ENCODE results near the gene TTLL5.

TTLL5 gene

GRCh38 chr14:75860561-75861160 is 199.6 kb downstream of the TTLL5 start:
- no peaks in the 10 kb centered on the region for H3K9me3 Mint-ChIP-seq
- DNase-seq (no peak), ATAC-seq (no peak)
- H3K4me3 Mint-ChIP-seq, result no peak overlapping the region
- no peaks in the 10 kb centered on the region for H3K27me3 Mint-ChIP-seq
- H3K27ac Mint-ChIP-seq, result no peak overlapping the region
- peaks cover 7% of the 10 kb centered on the region for H3K4me1 Mint-ChIP-seq

GRCh38 chr14:75861161-75861621 is 200.1 kb downstream of the TTLL5 start:
- no peaks in the 10 kb centered on the region for H3K27me3 Mint-ChIP-seq
- H3K9me3 Mint-ChIP-seq, result no peaks in the 10 kb centered on the region
- DNase-seq (no peak), ATAC-seq (no peak)
- H3K4me1 Mint-ChIP-seq, result peaks cover 7% of the 10 kb centered on the region
- no peak overlapping the region for H3K27ac Mint-ChIP-seq
- no peak overlapping the region for H3K4me3 Mint-ChIP-seq

GRCh38 chr14:75863221-75863620 is 202.2 kb downstream of the TTLL5 start:
- DNase-seq, result no peak
- Mint-ChIP-seq H3K27me3 (no peaks in the 10 kb centered on the region), H3K4me1 (peaks cover 7% of the 10 kb centered on the region), H3K4me3 (no peak overlapping the region), H3K27ac (no peak overlapping the region), H3K9me3 (no peaks in the 10 kb centered on the region)
- no peak for ATAC-seq

GRCh38 chr14:75864352-75864751 is 203.3 kb downstream of the TTLL5 start:
- H3K4me1 Mint-ChIP-seq, result peaks cover 7% of the 10 kb centered on the region
- H3K27me3 Mint-ChIP-seq, result no peaks in the 10 kb centered on the region
- H3K9me3 Mint-ChIP-seq, result no peaks in the 10 kb centered on the region
- no peak overlapping the region for H3K27ac Mint-ChIP-seq
- ATAC-seq (no peak), DNase-seq (no peak)
- H3K4me3 Mint-ChIP-seq, result no peak overlapping the region

- Mint-ChIP-seq H3K27ac (no peak overlapping the region), H3K27me3 (no peaks in the 10 kb centered on the region), H3K4me3 (no peak overlapping the region), H3K9me3 (no peaks in the 10 kb centered on the region), H3K4me1 (peaks cover 7% of the 10 kb centered on the region)
- no peak for ATAC-seq
- no peak for DNase-seq
These were observed 204.5 kb downstream of the TTLL5 start for GRCh38 chr14:75865531-75865930.

- Mint-ChIP-seq H3K27ac (no peak overlapping the region), H3K27me3 (no peaks in the 10 kb centered on the region), H3K4me3 (no peak overlapping the region), H3K4me1 (no peaks in the 10 kb centered on the region), H3K9me3 (no peaks in the 10 kb centered on the region)
- ATAC-seq (no peak), DNase-seq (no peak)
These were observed 205.9 kb downstream of the TTLL5 start for GRCh38 chr14:75866970-75867369.

- Mint-ChIP-seq H3K9me3 (no peaks in the 10 kb centered on the region), H3K4me1 (peaks cover 4% of the 10 kb centered on the region), H3K27ac (peak overlapping the region in 1 of 2 donors; percentile 24), H3K27me3 (no peaks in the 10 kb centered on the region), H3K4me3 (no peak overlapping the region)
- ATAC-seq (no peak), DNase-seq (no peak)
These were observed 210.3 kb downstream of the TTLL5 start for GRCh38 chr14:75871181-75871880.

GRCh38 chr14:75875958-75876357 is 214.9 kb downstream of the TTLL5 start:
- H3K4me1 Mint-ChIP-seq, result peaks cover 5% of the 10 kb centered on the region
- no peak overlapping the region for H3K4me3 Mint-ChIP-seq
- H3K9me3 Mint-ChIP-seq, result no peaks in the 10 kb centered on the region
- H3K27ac Mint-ChIP-seq, result no peak overlapping the region
- no peaks in the 10 kb centered on the region for H3K27me3 Mint-ChIP-seq
- DNase-seq (peak in 1 of 2 donors; percentile 19), ATAC-seq (peak; percentile 88)

GRCh38 chr14:75876530-75876929 is 215.5 kb downstream of the TTLL5 start:
- H3K4me1 Mint-ChIP-seq, result peaks cover 5% of the 10 kb centered on the region
- H3K27ac Mint-ChIP-seq, result peak overlapping the region in 1 of 2 donors; percentile 25
- H3K9me3 Mint-ChIP-seq, result no peaks in the 10 kb centered on the region
- no peak overlapping the region for H3K4me3 Mint-ChIP-seq
- DNase-seq, result no peak
- no peak for ATAC-seq
- no peaks in the 10 kb centered on the region for H3K27me3 Mint-ChIP-seq

- Mint-ChIP-seq H3K4me3 (no peak overlapping the region), H3K9me3 (no peaks in the 10 kb centered on the region), H3K27me3 (no peaks in the 10 kb centered on the region), H3K27ac (no peak overlapping the region), H3K4me1 (peaks cover 5% of the 10 kb centered on the region)
- ATAC-seq, result no peak
- no peak for DNase-seq
These were observed 216.2 kb downstream of the TTLL5 start for GRCh38 chr14:75877292-75877691.

GRCh38 chr14:75877884-75878283 is 216.8 kb downstream of the TTLL5 start:
- DNase-seq (no peak), ATAC-seq (no peak)
- Mint-ChIP-seq H3K4me3 (no peak overlapping the region), H3K4me1 (peaks cover 5% of the 10 kb centered on the region), H3K27ac (no peak overlapping the region), H3K27me3 (no peaks in the 10 kb centered on the region), H3K9me3 (no peaks in the 10 kb centered on the region)

- no peak for DNase-seq
- peak; percentile 78 for ATAC-seq
- peaks cover 5% of the 10 kb centered on the region for H3K4me1 Mint-ChIP-seq
- no peak overlapping the region for H3K27ac Mint-ChIP-seq
- H3K9me3 Mint-ChIP-seq, result no peaks in the 10 kb centered on the region
- no peaks in the 10 kb centered on the region for H3K27me3 Mint-ChIP-seq
- H3K4me3 Mint-ChIP-seq, result no peak overlapping the region
These were observed 218.0 kb downstream of the TTLL5 start for GRCh38 chr14:75879031-75879430.

GRCh38 chr14:75880512-75880911 is 219.5 kb downstream of the TTLL5 start:
- no peaks in the 10 kb centered on the region for H3K9me3 Mint-ChIP-seq
- DNase-seq (no peak), ATAC-seq (no peak)
- peak overlapping the region in 1 of 2 donors; percentile 75 for H3K27ac Mint-ChIP-seq
- H3K4me3 Mint-ChIP-seq, result no peak overlapping the region
- peaks cover 5% of the 10 kb centered on the region for H3K4me1 Mint-ChIP-seq
- H3K27me3 Mint-ChIP-seq, result no peaks in the 10 kb centered on the region

- Mint-ChIP-seq H3K27ac (no peak overlapping the region), H3K27me3 (no peaks in the 10 kb centered on the region), H3K4me1 (no peaks in the 10 kb centered on the region), H3K4me3 (no peak overlapping the region), H3K9me3 (no peaks in the 10 kb centered on the region)
- no peak for ATAC-seq
- no peak for DNase-seq
These were observed 220.9 kb downstream of the TTLL5 start for GRCh38 chr14:75881994-75882393.

GRCh38 chr14:75884198-75884611 is 223.2 kb downstream of the TTLL5 start:
- H3K9me3 Mint-ChIP-seq, result no peaks in the 10 kb centered on the region
- H3K4me1 Mint-ChIP-seq, result no peaks in the 10 kb centered on the region
- no peaks in the 10 kb centered on the region for H3K27me3 Mint-ChIP-seq
- no peak overlapping the region for H3K4me3 Mint-ChIP-seq
- ATAC-seq, result no peak
- no peak for DNase-seq
- H3K27ac Mint-ChIP-seq, result no peak overlapping the region

GRCh38 chr14:75885829-75886228 is 224.8 kb downstream of the TTLL5 start:
- Mint-ChIP-seq H3K27me3 (no peaks in the 10 kb centered on the region), H3K4me3 (no peak overlapping the region), H3K9me3 (no peaks in the 10 kb centered on the region), H3K27ac (no peak overlapping the region), H3K4me1 (no peaks in the 10 kb centered on the region)
- ATAC-seq (no peak), DNase-seq (no peak)
